H1 (cell line): Measurements from ENCODE around the gene PPP1R7. TPM values are rescaled to one million over a fixed set of nuclear protein-coding genes. Genes with fewer than 3 reads are reported as not detected.
A peak's percentile ranks its signal among the peaks of the same experiment; 100 is the strongest.

ENCODE experiments used
- CTCF ChIA-PET: fragments of 300-600 bp; sonication (Branson Sonifier 250); formaldehyde crosslinking; loops from one replicate; lab custom pipeline; 2021; ENCODE audit not compliant: partially characterized antibody; lab: Charles Lee
- POLR2A ChIA-PET: fragments of 300-600 bp; sonication (Branson Sonifier 250); formaldehyde crosslinking; loops from one replicate; lab custom pipeline; 2021; ENCODE audit warnings: inconsistent platforms; ENCODE audit not compliant: partially characterized antibody; lab: Charles Lee
- DNase-seq, 2 experiments: peaks; one replicate each; pipeline versions ENCODE4 v3.0.0 to v3.0.0-alpha.2; 2010 to 2022; ENCODE audit warnings: low spot score in 2 of 2, low read depth in 1 of 2, mixed read lengths in 1 of 2
- FAIRE-seq: peaks from 2 replicates; lab custom pipeline; 2011; peaks lifted over from hg19 to GRCh38; lab: Jason Lieb, UNC
- H2AFZ ChIP-seq: 2 replicates; pipeline ENCODE4 v1.8.1; 2012; ENCODE audit warnings: low read length, inconsistent platforms
- H2AK5ac ChIP-seq: 2 replicates; pipeline ENCODE4 v1.6.1; 2013; ENCODE audit warnings: low read depth, low read length
- H2BK120ac ChIP-seq: replicated peaks from 2 replicates; pipeline ENCODE3; 2013; ENCODE audit warnings: low read depth, low read length, inconsistent platforms
- H2BK12ac ChIP-seq: 2 replicates; pipeline ENCODE4 v1.6.1; 2013; ENCODE audit warnings: low read depth, low read length
- H2BK15ac ChIP-seq: 2 replicates; pipeline ENCODE4 v1.6.1; 2013; ENCODE audit warnings: low read length
- H2BK20ac ChIP-seq: 2 replicates; pipeline ENCODE4 v1.6.1; 2013; ENCODE audit warnings: low read length
- H2BK5ac ChIP-seq: 2 replicates; pipeline ENCODE4 v1.6.1; 2013; ENCODE audit warnings: low read depth, low read length
- H3K14ac ChIP-seq: 2 replicates; pipeline ENCODE4 v1.6.1; 2013; ENCODE audit warnings: inconsistent platforms; ENCODE audit not compliant: insufficient read length
- H3K18ac ChIP-seq: 2 replicates; pipeline ENCODE4 v1.6.1; 2013; ENCODE audit warnings: low read length; ENCODE audit errors: extremely low read depth
- H3K23ac ChIP-seq: 2 replicates; pipeline ENCODE4 v1.6.1; 2013; ENCODE audit warnings: inconsistent platforms; ENCODE audit not compliant: insufficient read length
- H3K23me2 ChIP-seq: 2 replicates; pipeline ENCODE4 v1.6.1; 2013; ENCODE audit warnings: low read depth, low read length
- H3K27ac ChIP-seq: 2 replicates; pipeline ENCODE4 v1.6.1; 2011; ENCODE audit warnings: low read depth, low read length, inconsistent platforms
- H3K27me3 ChIP-seq, 4 experiments: replicated peaks in 1 of 4; 1 replicate in 1 of 4; 2 replicates in 3 of 4; pipeline versions ENCODE4 v1.6.1 to v1.8.1; 2011 to 2013; ENCODE audit warnings: low read length in 3 of 4, mild to moderate bottlenecking in 3 of 4, inconsistent platforms in 2 of 4, mixed read lengths in 2 of 4, moderate library complexity in 1 of 4; ENCODE audit not compliant: control insufficient read depth in 3 of 4, insufficient read depth in 3 of 4; ENCODE audit errors: extremely low read depth in 1 of 4
- H3K36me3 ChIP-seq, 4 experiments: 2 replicates each; pipeline versions ENCODE4 v1.6.1 to v1.8.1; 2011 to 2013; ENCODE audit warnings: mild to moderate bottlenecking in 4 of 4, low read length in 3 of 4, moderate library complexity in 2 of 4, control low read depth in 1 of 4, inconsistent platforms in 1 of 4; ENCODE audit not compliant: insufficient read depth in 4 of 4, control insufficient read depth in 2 of 4
- H3K4ac ChIP-seq: replicated peaks from 2 replicates; pipeline ENCODE3; 2013; ENCODE audit warnings: low read length, low read depth, mixed read lengths, inconsistent platforms; ENCODE audit not compliant: insufficient read length
- H3K4me1 ChIP-seq, 4 experiments: replicated peaks in 1 of 4; 1 replicate in 1 of 4; 2 replicates in 3 of 4; pipeline versions ENCODE4 v1.6.1 to v1.8.1; 2011 to 2013; ENCODE audit warnings: low read length in 3 of 4, inconsistent platforms in 2 of 4, mixed read lengths in 1 of 4; ENCODE audit not compliant: insufficient read depth in 4 of 4, control insufficient read depth in 3 of 4
- H3K4me2 ChIP-seq, 2 experiments: 2 replicates each; pipeline versions ENCODE4 v1.6.1 to v1.8.1; 2011 to 2013; ENCODE audit warnings: low read depth in 2 of 2, low read length in 2 of 2, control low read depth in 1 of 2, inconsistent platforms in 1 of 2, mild to moderate bottlenecking in 1 of 2; ENCODE audit not compliant: insufficient read depth in 1 of 2
- H3K4me3 ChIP-seq, 4 experiments: fragments of 200-600, 300-600 bp in 1 of 4; sonication (generic), shearing (Covaris generic), sonication (Bioruptor Twin) in 1 of 4; 2 replicates each; pipeline versions ENCODE4 v1.5.1 to v1.8.1; 2011 to 2016; ENCODE audit warnings: low read length in 4 of 4, low read depth in 3 of 4, control low read depth in 2 of 4, inconsistent platforms in 2 of 4, mild to moderate bottlenecking in 2 of 4, mixed read lengths in 1 of 4, moderate library complexity in 1 of 4; ENCODE audit not compliant: insufficient read depth in 2 of 4; ENCODE audit errors: extremely low read depth in 1 of 4
- H3K56ac ChIP-seq: replicated peaks from 2 replicates; pipeline ENCODE3; 2013; ENCODE audit warnings: low read depth, mild to moderate bottlenecking, mixed read lengths, low read length, inconsistent platforms; ENCODE audit not compliant: insufficient read length
- H3K79me1 ChIP-seq: 2 replicates; pipeline ENCODE4 v1.6.1; 2013; ENCODE audit warnings: low read depth, low read length, control low read depth
- H3K79me2 ChIP-seq, 2 experiments: 2 replicates each; pipeline versions ENCODE4 v1.6.1 to v1.8.1; 2012 to 2013; ENCODE audit warnings: low read length in 2 of 2, mild to moderate bottlenecking in 2 of 2, inconsistent platforms in 1 of 2; ENCODE audit not compliant: insufficient read depth in 2 of 2, control insufficient read depth in 1 of 2
- H3K9ac ChIP-seq, 4 experiments: replicated peaks in 1 of 4; 1 replicate in 1 of 4; 2 replicates in 3 of 4; pipeline versions ENCODE4 v1.6.1 to v1.8.1; 2011 to 2013; ENCODE audit warnings: low read depth in 3 of 4, low read length in 3 of 4, control low read depth in 2 of 4, mild to moderate bottlenecking in 2 of 4, moderate library complexity in 2 of 4, inconsistent platforms in 1 of 4; ENCODE audit errors: extremely low read depth in 1 of 4
- H3K9me3 ChIP-seq, 2 experiments: 2 replicates each; pipeline versions ENCODE4 v1.6.1 to v1.8.1; 2012 to 2013; ENCODE audit warnings: mild to moderate bottlenecking in 2 of 2, moderate library complexity in 2 of 2, control low read depth in 1 of 2, inconsistent platforms in 1 of 2, low read depth in 1 of 2, low read length in 1 of 2, mixed read lengths in 1 of 2; ENCODE audit not compliant: insufficient read depth in 2 of 2
- H4K20me1 ChIP-seq, 2 experiments: replicated peaks in 1 of 2; 2 replicates each; pipeline versions ENCODE3 to v1.8.1; 2011 to 2013; ENCODE audit warnings: inconsistent platforms in 2 of 2, low read length in 2 of 2, mild to moderate bottlenecking in 1 of 2; ENCODE audit not compliant: insufficient read depth in 2 of 2, control insufficient read depth in 1 of 2
- H4K5ac ChIP-seq: 2 replicates; pipeline ENCODE4 v1.6.1; 2013; ENCODE audit warnings: low read length, low read depth, mixed read lengths, inconsistent platforms; ENCODE audit not compliant: insufficient read length
- H4K8ac ChIP-seq: 2 replicates; pipeline ENCODE4 v1.8.0; 2013; ENCODE audit warnings: mild to moderate bottlenecking, moderate library complexity, low read length, inconsistent platforms; ENCODE audit not compliant: insufficient read depth; ENCODE audit errors: extremely low read depth
- H4K91ac ChIP-seq: replicated peaks from 2 replicates; pipeline ENCODE3; 2013; ENCODE audit warnings: low read length, mixed read lengths, inconsistent platforms; ENCODE audit not compliant: insufficient read length
- CTCF ChIP-seq, 3 experiments: IDR thresholded peaks; 1 replicate in 2 of 3; 2 replicates in 1 of 3; pipeline versions ENCODE4 v1.5.1 to v1.6.1; 2011; ENCODE audit warnings: low read length in 3 of 3, mild to moderate bottlenecking in 3 of 3, inconsistent platforms in 2 of 3, low read depth in 1 of 3, moderate library complexity in 1 of 3; ENCODE audit not compliant: insufficient read depth in 1 of 3; ENCODE audit errors: control extremely low read depth in 1 of 3
- GABPA ChIP-seq: IDR thresholded peaks from 2 replicates; pipeline ENCODE4 v1.6.1; 2011; ENCODE audit warnings: mild to moderate bottlenecking, low read length, moderate library complexity, borderline replicate concordance; ENCODE audit not compliant: insufficient read depth
- RAD21 ChIP-seq, 2 experiments: IDR thresholded peaks in 1 of 2; conservative IDR thresholded peaks in 1 of 2; 2 replicates each; pipeline ENCODE4 v1.6.1; 2011; ENCODE audit warnings: low read depth in 2 of 2, low read length in 2 of 2, improper control_type of control experiment in 1 of 2, inconsistent platforms in 1 of 2, mild to moderate bottlenecking in 1 of 2, moderate library complexity in 1 of 2
- RBBP5 ChIP-seq: IDR thresholded peaks from 2 replicates; pipeline ENCODE4 v1.7.1; 2012; ENCODE audit warnings: low read depth, mild to moderate bottlenecking, inconsistent platforms, low read length, moderate library complexity, borderline replicate concordance
- RFX5 ChIP-seq: IDR thresholded peaks from 2 replicates; pipeline ENCODE4 v1.6.1; 2011; ENCODE audit warnings: low read depth, low read length, improper control_type of control experiment, borderline replicate concordance
- SUZ12 ChIP-seq: fragments of 200-600 bp; sonication (generic); IDR thresholded peaks from 2 replicates; pipeline ENCODE4 v1.6.1; 2012; ENCODE audit warnings: mild to moderate bottlenecking, inconsistent platforms, low read length, moderate library complexity, mixed read lengths
- TAF7 ChIP-seq: optimal IDR thresholded peaks from 2 replicates; pipeline ENCODE3; 2011; ENCODE audit warnings: low read depth, mild to moderate bottlenecking, inconsistent platforms, low read length, moderate library complexity, borderline replicate concordance
- WGBS, 2 experiments: shearing (Covaris generic) in 1 of 2; methylation state at CpG; one replicate each; pipeline versions ENCODE4 v1.1.6 to v1.1.7; 2013 to 2015; ENCODE audit warnings: low lambda C conversion rate in 2 of 2, mixed read lengths in 2 of 2, inconsistent platforms in 1 of 2, low coverage in 1 of 2, missing lambda C conversion rate in 1 of 2; ENCODE audit not compliant: insufficient replicate concordance in 2 of 2, insufficient coverage in 1 of 2, insufficient read length in 1 of 2; ENCODE audit errors: extremely low coverage in 1 of 2, missing lambda C conversion rate in 1 of 2; 5-methylcytosine and 5-hydroxymethylcytosine counted together
- polyA plus RNA-seq, 7 experiments: library from polyadenylated mRNA; depleted of rRNA in 3 of 7; stranded (reverse) in 5 of 7; unstranded in 2 of 7; fragments of >200 nt in 5 of 7; fragments of 200-250 nt in 2 of 7; gene quantifications; 1 replicate in 5 of 7; 2 replicates in 1 of 7; 4 replicates in 1 of 7; pipeline versions ENCODE4 v1.2.1 to v1.2.3, GENCODE V29; 2011 to 2013; ENCODE audit warnings: missing spikeins in 2 of 7, mixed read lengths in 2 of 7
- total RNA-seq: library from RNA; stranded (reverse); fragmentation: NEBNext Ultra II Directional; extraction: Animal tissue kit (Norgen Biotek cat#: 25700); gene quantifications from 2 replicates; pipeline ENCODE4 v1.2.1, GENCODE V29; 2021

The PPP1R7 gene
- total and polyA plus RNA-seq, 2 of the 8 experiments (the other 6 are each of a cell fraction or from before 2014, with no cell fraction given): 22.2 to 64.0 TPM

- CTCF ChIA-PET: interaction anchor here (1.0 to 1.6 kb wide), 6 partner anchors 10 to 234 kb away, joined by 3 to 8 read pairs (median 4); no protein-coding TSS in a partner anchor
- no peak for FAIRE-seq
- peak overlapping the region; percentile 32 for H3K56ac ChIP-seq
- no peak for TF ChIP-seq TAF7
- no peak for TF ChIP-seq SUZ12
- TF ChIP-seq RAD21 (IDR thresholded peaks at IDR 0.05 in 1 of 2, conservative IDR thresholded peaks at IDR 0.05 in 1 of 2; ENCODE audit: low read depth in 2 of 2, low read length in 2 of 2): no peak
- TF ChIP-seq RBBP5: no peak; the same call in 1 of the 2 replicates
- peak in 1 of 3 experiments; percentile 1; a peak in 1 of 4 replicates for TF ChIP-seq CTCF (IDR thresholded peaks at IDR 0.05; ENCODE audit: control extremely low read depth in 1 of 3, insufficient read depth in 1 of 3, low read depth in 1 of 3, low read length in 3 of 3)
- TF ChIP-seq GABPA: 0 out of 2 replicates have a peak, but pooled peaks have one; percentile 54
- TF ChIP-seq RFX5: no peak
Measured at GRCh38 chr2:241217320-241218031, 67.2 kb downstream of the PPP1R7 start.

More at GRCh38 chr2:241217320-241218031, 67.2 kb downstream of the PPP1R7 start:
- Histone ChIP-seq H3K4me1 (peaks cover 0 to 18% (median 10%) of the 10 kb centered on the region in 4 experiments; a peak in 6 of 7 replicates), H4K91ac (peak overlapping the region; percentile 93), H2BK120ac (no peak overlapping the region), H3K4ac (peak overlapping the region; percentile 78), H2BK5ac (peak overlapping the region; percentile 90), H3K36me3 (no peaks in the 10 kb centered on the region), H2BK12ac (peak overlapping the region; percentile 92), H4K20me1 (no peaks in the 10 kb centered on the region), H3K18ac (peak overlapping the region; percentile 86), H3K4me2 (peak overlapping the region; percentile 65 to 88), H3K79me1 (no peaks in the 10 kb centered on the region), H2AK5ac (no peak overlapping the region), H3K4me3 (peak overlapping the region; percentile 47 to 68 (median 56)), H3K23me2 (peaks cover 7% of the 10 kb centered on the region; the same call in 1 of the 2 replicates), H2AFZ (no peak overlapping the region), H3K79me2 (no peaks in the 10 kb centered on the region; a peak in 2 of 4 replicates), H3K27ac (peak overlapping the region; percentile 75; the same call in 1 of the 2 replicates), H3K23ac (no peak overlapping the region), H2BK15ac (peak overlapping the region; percentile 97; the same call in 1 of the 2 replicates), H4K5ac (peak overlapping the region; percentile 75), H3K14ac (no peak overlapping the region), H3K27me3 (no peaks in the 10 kb centered on the region), H3K9me3 (no peaks in the 10 kb centered on the region), H3K9ac (peak overlapping the region; percentile 35 to 84 (median 70); a peak in 6 of 7 replicates), H4K8ac (peak overlapping the region; percentile 94), H2BK20ac (no peak overlapping the region)
- POLR2A ChIA-PET: interaction anchor here (0.7 to 1.6 kb wide), 6 partner anchors 8 to 139 kb away, joined by 3 to 6 read pairs (median 4); partner anchors contain the start of genes HDLBP and SEPTIN2
- DNase-seq: peak in 1 of 2 experiments; percentile 80
- 3% methylated on average over 40 of the region's 77 CpGs; no CpG with 5 or more reads in 1 of the 2 experiments for WGBS, 2 experiments
